ENCODE measurements around the gene HNRNPU.

HNRNPU gene

DNA sequence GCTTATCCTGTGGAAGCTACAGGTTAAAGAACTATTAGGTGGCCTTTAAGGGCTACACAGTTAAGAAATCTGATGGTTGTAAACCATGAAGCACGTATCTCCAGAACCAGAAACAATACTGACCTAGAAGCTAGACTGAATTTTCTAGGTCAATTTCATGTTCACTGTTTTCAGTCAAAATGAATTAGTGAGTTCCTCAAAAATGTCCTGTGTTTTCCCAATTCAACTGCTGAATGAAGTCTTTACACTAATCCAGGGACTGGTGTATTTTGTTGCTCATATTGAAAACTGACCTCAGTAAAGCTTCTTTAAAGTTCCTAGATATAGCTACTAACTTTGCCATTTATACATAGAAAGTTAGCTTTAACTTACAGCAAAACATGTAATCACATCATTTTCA, 6.0 kb downstream of the HNRNPU start:
- TF ChIP-seq, protein P1, sequence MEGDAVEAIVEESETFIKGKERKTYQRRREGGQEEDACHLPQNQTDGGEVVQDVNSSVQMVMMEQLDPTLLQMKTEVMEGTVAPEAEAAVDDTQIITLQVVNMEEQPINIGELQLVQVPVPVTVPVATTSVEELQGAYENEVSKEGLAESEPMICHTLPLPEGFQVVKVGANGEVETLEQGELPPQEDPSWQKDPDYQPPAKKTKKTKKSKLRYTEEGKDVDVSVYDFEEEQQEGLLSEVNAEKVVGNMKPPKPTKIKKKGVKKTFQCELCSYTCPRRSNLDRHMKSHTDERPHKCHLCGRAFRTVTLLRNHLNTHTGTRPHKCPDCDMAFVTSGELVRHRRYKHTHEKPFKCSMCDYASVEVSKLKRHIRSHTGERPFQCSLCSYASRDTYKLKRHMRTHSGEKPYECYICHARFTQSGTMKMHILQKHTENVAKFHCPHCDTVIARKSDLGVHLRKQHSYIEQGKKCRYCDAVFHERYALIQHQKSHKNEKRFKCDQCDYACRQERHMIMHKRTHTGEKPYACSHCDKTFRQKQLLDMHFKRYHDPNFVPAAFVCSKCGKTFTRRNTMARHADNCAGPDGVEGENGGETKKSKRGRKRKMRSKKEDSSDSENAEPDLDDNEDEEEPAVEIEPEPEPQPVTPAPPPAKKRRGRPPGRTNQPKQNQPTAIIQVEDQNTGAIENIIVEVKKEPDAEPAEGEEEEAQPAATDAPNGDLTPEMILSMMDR (IDR thresholded peaks at IDR 0.05; ENCODE audit: control insufficient read depth, extremely low read depth, insufficient read depth): no peak
- DNase-seq (ENCODE audit: low read depth): no peak
- no peak overlapping the region for H3K4me3 ChIP-seq (ENCODE audit: low read depth, low read length)

- no peak overlapping the region for H3K4me3 ChIP-seq (ENCODE audit: low read depth, low read length)
- TF ChIP-seq, protein P1 (IDR thresholded peaks at IDR 0.05; ENCODE audit: control insufficient read depth, extremely low read depth, insufficient read depth): no peak
- no peak for DNase-seq (ENCODE audit: low read depth)
Measured at GRCh38 chr1:244857761-244858160, 6.6 kb downstream of the HNRNPU start.

DNA sequence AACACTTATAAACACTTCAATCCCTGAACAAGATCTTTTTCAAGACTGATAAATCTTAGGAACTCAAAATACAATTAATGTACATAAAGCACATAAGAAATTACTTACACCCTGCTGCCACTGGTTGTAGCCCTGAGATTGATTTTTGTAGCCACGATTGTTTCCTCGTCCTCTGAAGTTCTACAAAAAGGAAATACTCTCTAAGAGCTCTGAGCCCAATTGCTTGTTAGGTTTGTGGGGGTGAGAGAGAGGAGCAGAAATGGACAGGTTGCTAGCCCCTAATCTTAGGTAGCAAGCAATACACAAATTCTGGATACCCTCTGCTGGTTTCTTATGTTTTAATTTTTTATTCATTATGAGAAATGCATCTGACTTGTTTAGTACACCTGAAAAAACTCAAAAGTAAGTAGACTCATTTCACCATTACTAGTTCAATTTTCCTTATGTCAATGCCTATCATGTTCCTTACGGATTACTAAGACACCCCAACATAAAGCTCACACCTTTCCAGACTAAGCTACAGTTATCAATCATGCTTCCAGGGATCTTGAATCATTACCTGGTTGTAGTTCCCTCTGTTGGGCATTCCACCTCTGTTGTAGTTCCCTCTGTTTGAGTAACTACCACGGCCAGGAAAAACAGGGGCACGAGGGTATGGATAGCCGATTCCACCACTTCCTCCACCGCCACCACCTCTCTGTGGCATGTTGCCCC, 9.3 kb downstream of the HNRNPU start:
- DNase-seq (ENCODE audit: low read depth): no peak
- H3K4me3 ChIP-seq (ENCODE audit: low read depth, low read length): no peak overlapping the region
- TF ChIP-seq, protein P1 (IDR thresholded peaks at IDR 0.05; ENCODE audit: control insufficient read depth, extremely low read depth, insufficient read depth): no peak

DNA sequence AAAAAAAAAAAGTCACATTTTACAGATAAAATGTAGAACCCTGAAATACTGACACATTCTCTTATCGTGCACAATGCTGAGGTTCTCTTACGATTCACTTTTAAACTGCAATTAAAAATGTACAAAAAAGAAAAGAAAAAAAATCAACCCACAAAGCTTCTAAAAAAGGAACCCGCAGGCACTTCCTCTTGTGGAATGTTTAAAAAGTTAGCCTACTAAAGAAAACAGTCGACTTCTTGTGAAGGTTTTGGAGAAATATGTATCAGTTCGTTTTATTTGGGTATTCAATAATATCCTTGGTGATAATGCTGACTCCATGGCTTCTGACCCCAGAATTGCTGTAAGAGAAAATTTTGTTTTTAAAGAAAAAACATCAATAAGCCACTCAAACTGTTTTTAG, 10.2 kb downstream of the HNRNPU start:
- H3K4me3 ChIP-seq (ENCODE audit: low read depth, low read length): no peak overlapping the region
- no peak for DNase-seq (ENCODE audit: low read depth)
- TF ChIP-seq, protein P1 (IDR thresholded peaks at IDR 0.05; ENCODE audit: control insufficient read depth, extremely low read depth, insufficient read depth): no peak

DNA sequence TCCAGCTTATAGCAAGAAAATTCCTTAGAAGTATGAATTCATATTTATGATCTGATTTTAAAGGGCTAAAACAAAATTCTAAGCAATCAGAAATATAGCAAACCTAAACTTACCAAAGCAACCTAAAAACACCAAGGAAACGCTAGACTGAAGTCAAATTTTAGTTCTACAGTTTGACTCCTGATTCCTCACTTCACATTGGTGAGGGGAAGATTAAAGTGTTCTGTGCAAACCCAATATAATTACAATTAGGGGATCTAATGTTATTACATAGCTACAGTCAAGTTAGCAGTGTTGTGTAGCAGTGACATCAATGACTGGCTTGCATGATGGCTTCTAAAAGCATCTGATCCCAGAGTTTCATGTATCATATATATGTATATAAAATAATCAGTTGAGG, 11.6 kb downstream of the HNRNPU start:
- no peak for DNase-seq (ENCODE audit: low read depth)
- TF ChIP-seq, protein P1 (IDR thresholded peaks at IDR 0.05; ENCODE audit: control insufficient read depth, extremely low read depth, insufficient read depth): no peak
- no peak overlapping the region for H3K4me3 ChIP-seq (ENCODE audit: low read depth, low read length)

- no peak for DNase-seq (ENCODE audit: low read depth)
- TF ChIP-seq, protein P1 (IDR thresholded peaks at IDR 0.05; ENCODE audit: control insufficient read depth, extremely low read depth, insufficient read depth): no peak
- no peak overlapping the region for H3K4me3 ChIP-seq (ENCODE audit: low read depth, low read length)
Measured at GRCh38 chr1:244851546-244852231, 12.7 kb downstream of the HNRNPU start.

All from LNCaP clone FGC (cell line).